Kidney tubule cell (primary cell): ENCODE results near the gene PICALM.

Source experiments
- DNase-seq: peaks from one replicate; pipeline ENCODE4 v3.0.0-alpha.2; 2018; ENCODE audit warnings: low spot score

Gene PICALM

GRCh38 chr11:86046116-86046515 lies 22.8 kb downstream of the PICALM start:
- DNase-seq: peak; percentile 37

DNA sequence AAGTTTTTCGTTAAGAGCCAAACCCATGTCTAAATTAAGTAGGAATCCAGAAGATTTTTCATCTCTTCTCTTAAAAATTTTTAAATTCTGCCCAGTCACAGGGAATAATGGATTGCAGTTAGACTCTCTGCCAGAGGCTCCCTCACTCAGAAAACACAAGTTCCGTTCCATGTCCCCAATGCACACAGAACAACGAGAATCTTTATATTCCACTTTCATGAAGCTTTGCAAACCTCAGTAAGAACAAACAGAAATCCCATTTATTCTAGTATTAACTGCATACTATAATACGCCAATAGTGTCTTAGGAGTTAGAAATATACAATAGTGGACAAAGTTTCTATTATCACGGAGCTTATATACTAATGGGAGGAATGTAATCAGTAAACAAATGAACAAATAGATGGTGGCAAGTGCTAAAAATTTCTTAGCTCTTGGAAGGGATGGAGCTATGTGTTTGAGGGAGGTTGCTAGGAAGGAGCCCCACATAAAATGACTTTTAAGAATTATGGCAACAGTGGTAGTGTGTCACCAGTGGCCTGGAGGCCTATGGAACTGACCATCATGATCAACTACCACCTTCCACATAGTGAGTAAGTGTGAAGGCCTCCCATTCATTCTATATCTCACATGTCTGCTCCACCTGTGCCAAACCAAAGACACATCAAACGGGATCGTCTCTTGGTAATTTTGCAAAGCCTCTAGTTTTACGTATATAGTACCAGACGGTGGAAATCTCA lies 24.9 kb downstream of the PICALM start:
- no peak for DNase-seq

DNA sequence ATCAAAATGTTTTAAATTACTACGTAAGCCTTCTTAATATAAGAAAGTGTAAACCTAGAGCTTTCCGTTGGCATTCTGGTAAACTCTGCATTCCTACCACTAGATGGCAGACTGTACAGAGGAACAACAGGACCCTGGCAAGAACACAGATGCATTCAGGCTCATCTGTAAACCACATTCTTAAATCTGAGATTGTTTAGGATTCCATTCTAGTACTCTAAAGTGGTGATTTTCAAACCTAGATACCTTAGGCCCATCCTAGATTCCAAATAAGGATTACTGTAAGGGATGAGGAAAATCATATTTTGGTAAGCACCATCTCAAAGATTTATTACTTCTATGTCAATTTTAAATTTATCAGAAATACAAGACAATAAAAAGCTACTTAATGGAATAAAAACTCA lies 26.9 kb downstream of the PICALM start:
- DNase-seq: peak; percentile 88

- DNase-seq: no peak
Observed at GRCh38 chr11:86040919-86041850, 27.7 kb downstream of the PICALM start.

DNA sequence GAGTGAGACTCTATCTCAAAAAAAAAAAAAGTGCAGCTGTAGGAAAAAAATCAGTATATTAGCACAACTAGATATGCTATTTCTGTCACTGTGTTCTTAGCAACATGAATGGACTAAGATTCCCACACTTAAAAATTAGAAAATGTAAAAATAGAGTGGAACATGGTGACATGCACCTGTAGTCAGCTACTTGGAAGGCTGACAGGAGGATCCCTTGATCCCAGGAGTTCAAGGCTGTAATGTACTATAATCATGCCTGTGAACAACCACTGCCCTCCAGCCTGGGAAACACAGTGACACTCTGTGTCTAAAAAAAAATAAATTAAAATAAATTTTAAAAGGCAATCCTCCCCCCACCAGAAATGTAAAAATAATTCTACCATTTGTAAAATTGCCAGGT lies 29.8 kb downstream of the PICALM start:
- DNase-seq: no peak

- no peak for DNase-seq
Observed at GRCh38 chr11:86037743-86038142, 31.1 kb downstream of the PICALM start.

DNA sequence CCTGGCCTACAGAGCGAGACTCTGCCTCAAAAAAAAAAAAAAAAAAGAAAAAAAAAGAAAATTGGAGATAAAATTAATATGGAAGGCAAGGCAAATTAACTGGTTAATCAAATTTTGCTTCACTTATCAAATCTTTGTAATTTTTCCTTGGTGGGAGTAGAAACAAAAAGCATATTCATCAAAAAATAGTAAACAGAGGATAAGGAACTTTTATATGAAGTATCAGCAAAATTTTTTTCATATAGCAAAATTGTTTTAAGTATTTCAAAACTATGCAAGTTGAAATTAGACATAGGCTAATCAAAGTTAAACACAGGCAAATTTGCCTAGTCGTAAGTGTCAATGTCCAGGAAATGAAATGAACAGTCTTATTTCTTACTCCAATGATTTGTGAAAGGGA lies 33.0 kb downstream of the PICALM start:
- no peak for DNase-seq

- DNase-seq: no peak
Observed at GRCh38 chr11:86035164-86035563, 33.7 kb downstream of the PICALM start.

GRCh38 chr11:86034710-86035109 lies 34.2 kb downstream of the PICALM start:
- no peak for DNase-seq

DNA sequence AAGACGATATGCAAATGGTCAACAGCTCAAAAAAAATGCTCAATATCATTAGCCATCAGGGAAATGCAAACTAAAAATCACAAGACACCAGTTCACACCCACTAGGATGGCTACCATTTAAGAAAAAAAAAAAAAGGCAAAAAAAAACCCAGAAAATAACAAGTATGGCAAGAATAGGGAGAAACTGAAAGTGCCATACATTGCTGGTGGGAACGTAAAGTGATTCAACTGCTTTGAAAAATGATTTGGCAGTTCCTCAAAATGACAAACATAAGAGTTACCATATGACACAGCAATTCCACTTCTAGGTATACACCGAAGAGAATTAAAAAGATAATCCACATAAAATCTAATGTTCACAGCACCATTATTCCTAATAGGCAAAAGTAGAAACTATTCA lies 47.5 kb downstream of the PICALM start:
- DNase-seq: no peak

- DNase-seq: no peak
Observed at GRCh38 chr11:86018249-86018648, 50.6 kb downstream of the PICALM start.

DNA sequence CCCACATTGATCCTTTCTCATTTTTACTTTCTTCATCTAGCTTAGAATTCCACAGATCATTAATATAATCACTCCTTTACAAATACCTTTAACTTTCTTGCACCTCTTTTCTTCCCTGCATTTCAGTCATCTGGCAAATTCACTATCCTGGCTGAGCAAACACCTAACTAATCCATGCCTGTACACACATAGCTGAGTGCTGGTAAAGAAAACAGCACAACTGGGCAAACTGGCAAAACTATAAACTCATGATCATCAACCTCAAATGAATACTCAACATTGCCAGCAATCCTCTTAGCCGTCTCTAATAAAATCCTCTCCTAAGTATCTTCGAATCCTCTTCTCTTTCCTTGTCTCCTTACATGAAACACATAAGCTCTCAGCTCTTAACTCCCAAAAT lies 52.4 kb downstream of the PICALM start:
- DNase-seq: no peak

DNA sequence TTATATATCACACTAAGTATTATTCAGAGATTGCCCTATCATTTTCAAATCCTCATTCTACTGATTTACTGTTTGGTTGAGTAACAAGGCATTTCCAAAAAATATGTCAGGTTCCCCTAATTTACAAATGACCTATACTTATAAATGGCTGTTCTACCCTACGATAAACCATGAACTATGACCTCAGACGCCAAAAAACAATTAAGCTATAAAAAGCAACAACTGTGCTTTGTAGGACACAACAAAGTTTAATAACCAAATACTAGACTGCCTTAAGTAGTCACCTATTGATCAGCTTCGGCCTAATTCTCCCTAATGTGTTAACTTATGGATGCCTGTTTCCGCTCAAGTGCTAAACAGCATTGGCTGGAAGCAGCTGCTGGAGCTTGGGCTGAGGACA lies 53.2 kb downstream of the PICALM start:
- no peak for DNase-seq

DNA sequence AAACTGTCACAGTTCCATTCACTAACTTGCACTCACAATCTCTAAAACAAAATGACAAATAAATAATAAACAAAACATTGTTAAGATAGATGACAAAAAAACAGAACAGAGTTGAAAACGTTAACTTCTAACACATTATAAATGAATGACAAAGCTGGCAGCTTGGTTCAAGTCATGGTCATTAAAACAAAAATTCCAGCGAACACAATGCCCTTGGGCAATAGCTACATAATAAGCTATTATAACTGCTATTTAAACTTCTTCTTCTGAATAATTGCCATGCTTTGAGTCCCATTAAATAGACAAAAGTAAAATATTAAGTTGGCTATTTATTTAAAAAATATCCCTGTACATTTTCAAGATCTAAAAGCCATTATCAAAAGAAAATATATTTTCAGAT lies 54.7 kb downstream of the PICALM start:
- DNase-seq: no peak

GRCh38 chr11:86013713-86014112 lies 55.2 kb downstream of the PICALM start:
- no peak for DNase-seq

GRCh38 chr11:86011175-86011574 lies 57.7 kb downstream of the PICALM start:
- no peak for DNase-seq

DNA sequence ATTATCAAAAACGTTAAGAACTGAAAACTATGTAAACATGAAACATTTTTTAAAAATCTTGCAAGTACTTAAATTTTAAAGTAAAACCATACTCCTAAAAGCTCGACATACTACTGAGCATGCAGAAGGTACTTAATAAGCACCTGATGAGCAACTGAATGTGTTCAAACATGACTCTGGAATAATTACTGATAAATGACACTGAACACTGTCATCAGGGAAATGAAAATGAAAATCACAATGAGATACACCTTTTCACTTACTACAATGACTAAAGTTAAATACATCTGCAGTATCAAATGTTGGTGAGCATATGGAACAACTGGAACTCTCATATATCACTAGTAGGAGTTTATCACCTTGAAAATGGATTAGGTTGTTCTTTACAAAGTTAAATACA lies 65.2 kb downstream of the PICALM start:
- no peak for DNase-seq

DNA sequence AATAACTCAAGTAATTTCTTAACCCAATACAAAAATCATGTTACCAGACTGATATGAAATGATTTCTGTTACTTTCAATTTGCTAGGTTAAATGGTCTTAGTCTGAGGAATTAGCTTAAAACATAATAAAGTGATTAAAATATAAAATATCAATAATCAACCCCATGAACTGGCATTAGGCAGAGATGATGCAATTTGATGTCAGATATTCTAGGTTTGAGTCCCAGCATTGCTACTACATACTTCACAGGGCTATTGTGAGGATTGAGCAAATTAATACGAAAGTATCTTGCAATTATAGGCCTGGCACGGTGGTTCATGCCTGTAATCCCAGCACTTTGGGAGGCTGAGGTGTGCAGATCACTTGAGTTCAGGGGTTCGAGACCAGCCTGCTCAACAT lies 66.5 kb downstream of the PICALM start:
- no peak for DNase-seq

GRCh38 chr11:85991508-85991907 lies 77.4 kb downstream of the PICALM start:
- DNase-seq: no peak

GRCh38 chr11:85989746-85990145 lies 79.1 kb downstream of the PICALM start:
- no peak for DNase-seq

DNA sequence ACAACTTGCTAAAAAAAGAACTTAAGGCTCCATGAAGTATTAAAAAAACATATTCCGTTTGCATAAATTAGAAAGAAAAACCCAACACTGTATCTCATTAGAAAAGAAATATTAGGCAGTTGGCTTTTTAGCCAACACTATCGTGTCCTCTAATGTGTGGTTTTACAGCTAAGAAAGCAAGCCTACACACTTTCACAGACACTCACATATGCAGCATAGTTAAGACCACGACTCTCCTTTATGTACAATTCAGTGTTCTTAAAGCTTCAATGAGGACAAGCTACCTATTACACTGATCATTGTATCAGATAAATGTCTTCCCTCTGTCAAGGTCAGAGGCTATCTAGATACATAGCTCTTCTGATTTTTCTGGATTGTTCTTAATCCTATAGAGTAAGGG lies 80.1 kb downstream of the PICALM start:
- no peak for DNase-seq

DNA sequence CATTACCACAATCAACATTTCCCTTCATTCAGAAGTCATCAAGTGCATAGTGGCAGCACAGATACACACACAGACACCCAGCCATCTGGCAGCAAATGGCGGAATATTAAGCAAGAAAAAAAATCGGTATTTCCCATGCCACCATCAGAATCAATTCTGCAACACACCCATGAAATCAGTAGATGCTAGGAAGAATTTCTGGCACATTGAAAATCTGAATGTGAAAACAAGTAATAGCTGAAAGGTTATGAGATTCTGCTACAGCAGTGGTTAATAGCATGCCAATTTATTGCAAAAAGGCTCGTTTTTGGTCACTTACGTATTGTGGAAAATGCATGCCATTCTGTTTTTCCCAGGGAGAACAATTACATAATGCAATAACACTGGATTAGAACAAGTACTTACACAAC lies 91.1 kb downstream of the PICALM start:
- no peak for DNase-seq

- DNase-seq: no peak
Observed at GRCh38 chr11:85976525-85976924, 92.4 kb downstream of the PICALM start.
